Measurements from ENCODE around the gene TAS1R3.

DNA sequence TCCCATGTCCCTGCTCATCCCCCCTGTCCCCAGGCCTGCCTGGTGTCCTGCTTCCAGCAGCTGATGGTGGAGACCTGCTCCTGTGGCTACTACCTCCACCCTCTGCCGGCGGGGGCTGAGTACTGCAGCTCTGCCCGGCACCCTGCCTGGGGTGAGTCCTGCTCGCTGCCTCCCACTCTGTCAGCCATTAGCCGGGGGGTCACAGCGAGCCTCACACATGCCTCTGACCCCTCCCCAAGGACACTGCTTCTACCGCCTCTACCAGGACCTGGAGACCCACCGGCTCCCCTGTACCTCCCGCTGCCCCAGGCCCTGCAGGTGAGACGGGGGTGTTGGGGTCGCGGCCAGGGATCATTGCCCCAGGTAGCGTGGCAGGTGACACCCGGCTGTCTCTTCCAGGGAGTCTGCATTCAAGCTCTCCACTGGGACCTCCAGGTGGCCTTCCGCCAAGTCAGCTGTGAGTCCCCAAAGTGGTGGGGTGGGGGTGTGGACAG is 40.8 kb upstream of the TAS1R3 start:
- TF ChIP-seq POLR2A (IDR thresholded peaks at IDR 0.05; ENCODE audit: low read length) (no peak), GATA1 (IDR thresholded peaks at IDR 0.05; ENCODE audit: low read depth, low read length) (no peak)

Data from erythroblast (primary cell).